H9 (cell line): ENCODE data around the gene ASF1B. TPM values are rescaled to one million over a fixed set of nuclear protein-coding genes. Genes with fewer than 3 reads are reported as not detected.

Source experiments
- DNase-seq: peaks from one replicate; pipeline ENCODE4 v3.0.0-alpha.2; 2017
- H2AFZ ChIP-seq: one replicate; pipeline ENCODE4 v1.6.1; 2013; ENCODE audit warnings: mild to moderate bottlenecking, low read length, control low read depth, moderate library complexity
- H2AK5ac ChIP-seq: 2 replicates; pipeline ENCODE4 v1.6.1; 2013; ENCODE audit warnings: low read length, control low read depth, mixed read lengths; ENCODE audit not compliant: insufficient read length
- H2BK120ac ChIP-seq: one replicate; pipeline ENCODE4 v1.6.1; 2013; ENCODE audit warnings: low read depth, mild to moderate bottlenecking, low read length, control low read depth, inconsistent platforms; ENCODE audit not compliant: poor library complexity, severe bottlenecking
- H2BK12ac ChIP-seq: 2 replicates; pipeline ENCODE4 v1.6.1; 2013; ENCODE audit warnings: low read length, control low read depth, mixed read lengths, low read depth; ENCODE audit not compliant: insufficient read length
- H2BK15ac ChIP-seq: 2 replicates; pipeline ENCODE4 v1.6.1; 2013; ENCODE audit warnings: low read depth, low read length, control low read depth
- H2BK20ac ChIP-seq: one replicate; pipeline ENCODE4 v1.6.1; 2013; ENCODE audit warnings: low read depth, mild to moderate bottlenecking, low read length, control low read depth, inconsistent platforms; ENCODE audit not compliant: poor library complexity, severe bottlenecking
- H2BK5ac ChIP-seq: 2 replicates; pipeline ENCODE4 v1.6.1; 2013; ENCODE audit warnings: low read length, control low read depth, mixed read lengths; ENCODE audit not compliant: insufficient read length
- H3K14ac ChIP-seq: 2 replicates; pipeline ENCODE4 v1.6.1; 2013; ENCODE audit warnings: low read length, control low read depth; ENCODE audit not compliant: insufficient read depth
- H3K18ac ChIP-seq: 2 replicates; pipeline ENCODE4 v1.6.1; 2013; ENCODE audit warnings: low read depth, mild to moderate bottlenecking, mixed read lengths, low read length, control low read depth; ENCODE audit not compliant: insufficient read length
- H3K23ac ChIP-seq: 2 replicates; pipeline ENCODE4 v1.6.1; 2013; ENCODE audit warnings: low read length, control low read depth, mixed read lengths, low read depth; ENCODE audit not compliant: insufficient read length
- H3K23me2 ChIP-seq: 2 replicates; pipeline ENCODE4 v1.6.1; 2013; ENCODE audit warnings: low read depth, mild to moderate bottlenecking, mixed read lengths, low read length, control low read depth; ENCODE audit not compliant: insufficient read length, poor library complexity, severe bottlenecking
- H3K27ac ChIP-seq: 2 replicates; pipeline ENCODE4 v1.5.1; 2013; ENCODE audit warnings: low read length, control low read depth, mixed read lengths, low read depth; ENCODE audit not compliant: insufficient read length
- H3K27me3 ChIP-seq: 2 replicates; pipeline ENCODE4 v1.6.1; 2013; ENCODE audit warnings: low read length, control low read depth, inconsistent platforms; ENCODE audit not compliant: insufficient read depth
- H3K4ac ChIP-seq: 2 replicates; pipeline ENCODE4 v1.6.1; 2013; ENCODE audit warnings: low read depth, mild to moderate bottlenecking, control low read depth, inconsistent platforms, low read length, moderate library complexity
- H3K4me1 ChIP-seq: 2 replicates; pipeline ENCODE4 v1.6.1; 2013; ENCODE audit warnings: low read length, control low read depth, inconsistent platforms; ENCODE audit not compliant: insufficient read depth
- H3K4me2 ChIP-seq: 2 replicates; pipeline ENCODE4 v1.6.1; 2013; ENCODE audit warnings: low read length, control low read depth, mixed read lengths; ENCODE audit not compliant: insufficient read length, insufficient read depth
- H3K56ac ChIP-seq: 2 replicates; pipeline ENCODE4 v1.6.1; 2013; ENCODE audit warnings: low read depth, mild to moderate bottlenecking, mixed read lengths, low read length, control low read depth; ENCODE audit not compliant: insufficient read length
- H3K79me1 ChIP-seq: 2 replicates; pipeline ENCODE4 v1.6.1; 2013; ENCODE audit warnings: low read depth, mild to moderate bottlenecking, moderate library complexity, low read length, control low read depth, inconsistent platforms; ENCODE audit not compliant: insufficient read depth, poor library complexity, severe bottlenecking
- H3K79me2 ChIP-seq: 2 replicates; pipeline ENCODE4 v1.6.1; 2013; ENCODE audit warnings: low read length, control low read depth, inconsistent platforms; ENCODE audit not compliant: insufficient read depth
- H3K9ac ChIP-seq: 2 replicates; pipeline ENCODE4 v1.6.1; 2013; ENCODE audit warnings: low read length, control low read depth, mixed read lengths; ENCODE audit not compliant: insufficient read length; ENCODE audit errors: extremely low read depth
- H3K9me3 ChIP-seq: one replicate; pipeline ENCODE4 v1.6.1; 2013; ENCODE audit warnings: low read depth, low read length, inconsistent platforms; ENCODE audit not compliant: control insufficient read depth
- H3T11ph ChIP-seq: one replicate; pipeline ENCODE4 v1.6.1; 2013; ENCODE audit warnings: mild to moderate bottlenecking, low read length, control low read depth, inconsistent platforms
- H4K20me1 ChIP-seq: one replicate; pipeline ENCODE4 v1.6.1; 2013; ENCODE audit not compliant: control insufficient read depth, insufficient read length, insufficient read depth
- H4K5ac ChIP-seq: 2 replicates; pipeline ENCODE4 v1.6.1; 2013; ENCODE audit warnings: low read depth, mild to moderate bottlenecking, mixed read lengths, low read length, control low read depth; ENCODE audit not compliant: insufficient read length
- H4K8ac ChIP-seq: replicated peaks from 2 replicates; pipeline ENCODE4 v1.6.1; 2013; ENCODE audit warnings: low read length, control low read depth, mixed read lengths, low read depth; ENCODE audit not compliant: insufficient read length
- H4K91ac ChIP-seq: 2 replicates; pipeline ENCODE4 v1.6.1; 2013; ENCODE audit warnings: low read depth, mild to moderate bottlenecking, moderate library complexity, mixed read lengths, low read length, control low read depth; ENCODE audit not compliant: insufficient read length
- H3K27ac Mint-ChIP-seq, 3 experiments: 2 replicates in 2 of 3; 3 replicates in 1 of 3; pipeline ENCODE4 v1.8.0; 2020 to 2021; ENCODE audit warnings: mixed read lengths in 3 of 3, mild to moderate bottlenecking in 1 of 3, moderate library complexity in 1 of 3
- H3K27me3 Mint-ChIP-seq: 2 replicates; pipeline ENCODE4 v1.8.0; 2021; ENCODE audit warnings: low read depth, mild to moderate bottlenecking, moderate library complexity, mixed read lengths
- H3K36me3 Mint-ChIP-seq, 3 experiments: 2 replicates in 2 of 3; 3 replicates in 1 of 3; pipeline ENCODE4 v1.8.0; 2020 to 2021; ENCODE audit warnings: low read depth in 3 of 3, mixed read lengths in 3 of 3; ENCODE audit not compliant: insufficient read depth in 1 of 3
- H3K4me1 Mint-ChIP-seq, 2 experiments: 2 replicates each; pipeline ENCODE4 v1.8.0; 2020; ENCODE audit warnings: mixed read lengths in 2 of 2
- H3K4me3 Mint-ChIP-seq, 2 experiments: 2 replicates in 1 of 2; 3 replicates in 1 of 2; pipeline ENCODE4 v1.8.0; 2020 to 2021; ENCODE audit warnings: mild to moderate bottlenecking in 2 of 2, mixed read lengths in 2 of 2, moderate library complexity in 1 of 2
- H3K9me3 Mint-ChIP-seq, 2 experiments: 2 replicates in 1 of 2; 3 replicates in 1 of 2; pipeline ENCODE4 v1.8.0; 2020; ENCODE audit warnings: mild to moderate bottlenecking in 2 of 2, mixed read lengths in 2 of 2, moderate library complexity in 1 of 2
- CTCF ChIP-seq: fragments of 200-600 bp; sonication (generic); conservative IDR thresholded peaks from 3 replicates; pipeline ENCODE4 v1.8.0; 2021; ENCODE audit warnings: antibody characterized with exemption, mild to moderate bottlenecking
- WGBS: extraction: QIAGEN DNeasy Blood & Tissue Kit; methylation state at CpG from one replicate; pipeline ENCODE4 v1.1.7; 2013; ENCODE audit warnings: missing lambda C conversion rate, low lambda C conversion rate, mixed read lengths; ENCODE audit not compliant: insufficient read length; ENCODE audit errors: extremely low coverage; 5-methylcytosine and 5-hydroxymethylcytosine counted together
- total RNA-seq: library from RNA; stranded (reverse); gene quantifications from 2 replicates; pipeline ENCODE4 v1.2.1, GENCODE V29; 2021

Gene ASF1B
- total RNA-seq, 1 experiment from 2014 or later, result 46.6 TPM

- no peaks in the 10 kb centered on the region for H3K9me3 Mint-ChIP-seq
- no CpG with 5 or more reads among the region's 10 CpGs for WGBS
These were observed 13.8 kb upstream of the ASF1B start for GRCh38 chr19:14150041-14150769.

More at GRCh38 chr19:14150041-14150769, 13.8 kb upstream of the ASF1B start:
- no peak overlapping the region for H2BK20ac ChIP-seq
- H2BK15ac ChIP-seq, result no peak overlapping the region
- no peak overlapping the region for H3K27ac ChIP-seq
- Mint-ChIP-seq H3K4me1 (peaks cover 21 to 34% of the 10 kb centered on the region in 2 experiments), H3K27me3 (no peaks in the 10 kb centered on the region; the same call in 1 of the 2 replicates), H3K27ac (peak overlapping the region in 1 of 3 experiments; percentile 40; a peak in 2 of 7 replicates), H3K4me3 (no peak overlapping the region), H3K36me3 (peaks cover 20 to 31% (median 30%) of the 10 kb centered on the region in 3 experiments; a peak in 6 of 7 replicates)
- no peak overlapping the region for H4K91ac ChIP-seq
- no peaks in the 10 kb centered on the region for H3K79me1 ChIP-seq
- no peak overlapping the region for H3K18ac ChIP-seq
- H2BK5ac ChIP-seq, result no peak overlapping the region
- no peak overlapping the region for H3K23ac ChIP-seq
- no peak overlapping the region for H4K5ac ChIP-seq
- H3K14ac ChIP-seq, result no peak overlapping the region
- H4K8ac ChIP-seq, result no peak overlapping the region
- no peaks in the 10 kb centered on the region for H3K23me2 ChIP-seq
- TF ChIP-seq CTCF, result no peak
- no peak overlapping the region for H2AK5ac ChIP-seq
- no peak for DNase-seq
- H3T11ph ChIP-seq, result no peak overlapping the region
- no peaks in the 10 kb centered on the region for H3K9me3 ChIP-seq
- no peak overlapping the region for H2BK12ac ChIP-seq
- H2BK120ac ChIP-seq, result no peak overlapping the region
- H3K56ac ChIP-seq, result no peak overlapping the region
- no peaks in the 10 kb centered on the region for H3K4me1 ChIP-seq
- H3K9ac ChIP-seq, result no peak overlapping the region
- no peak overlapping the region for H3K4me2 ChIP-seq
- H3K79me2 ChIP-seq, result no peaks in the 10 kb centered on the region
- no peak overlapping the region for H2AFZ ChIP-seq
- no peak overlapping the region for H3K4ac ChIP-seq
- H3K27me3 ChIP-seq, result no peaks in the 10 kb centered on the region
- no peaks in the 10 kb centered on the region for H4K20me1 ChIP-seq
